ENCODE results near the gene ATM. TPM values are rescaled to one million over a fixed set of nuclear protein-coding genes. Genes with fewer than 3 reads are reported as not detected.

ATM gene
- total RNA-seq, 2 donors from 2014 or later = 60.9 to 63.0 TPM

DNA sequence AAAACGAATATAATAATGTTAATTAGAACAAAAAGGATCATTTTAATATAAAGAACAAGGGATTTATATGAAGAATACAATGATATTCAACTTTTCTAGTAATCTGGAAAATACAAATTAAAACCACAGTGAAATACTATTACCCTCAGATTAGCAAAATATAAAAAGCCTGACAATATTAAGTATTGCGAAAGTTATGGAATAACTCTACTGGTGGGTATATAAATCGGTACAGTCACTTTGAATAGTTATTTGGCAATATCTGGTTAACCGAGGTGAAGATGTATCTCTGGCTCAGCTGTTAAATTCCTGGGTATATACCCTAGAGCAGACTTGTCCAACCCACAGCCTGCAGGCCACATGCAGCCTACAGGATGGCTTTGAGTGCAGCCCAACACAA is 118.8 kb downstream of the ATM start:
- Histone ChIP-seq H3K4me1 (ENCODE audit: control insufficient read depth, insufficient read depth, low read length) (peaks cover 4% of the 10 kb centered on the region), H3K27me3 (ENCODE audit: control insufficient read depth, insufficient read depth, low read length, poor library complexity, severe bottlenecking) (no peaks in the 10 kb centered on the region), H3K9ac (ENCODE audit: extremely low read depth, low read length, poor library complexity, severe bottlenecking) (no peak overlapping the region), H3K27ac (ENCODE audit: low read depth, low read length) (no peak overlapping the region), H3K36me3 (ENCODE audit: control insufficient read depth, insufficient read depth, low read length) (peaks cover 11% of the 10 kb centered on the region), H3K9me3 (ENCODE audit: control insufficient read depth, low read length) (no peaks in the 10 kb centered on the region), H3K4me3 (ENCODE audit: low read length) (no peak overlapping the region)
- no peak for DNase-seq
- peaks cover 16% of the 10 kb centered on the region for H3K4me1 Mint-ChIP-seq
- no peaks in the 10 kb centered on the region for H3K27me3 Mint-ChIP-seq (ENCODE audit: insufficient read depth)
- H3K9me3 Mint-ChIP-seq = no peaks in the 10 kb centered on the region
- no peak overlapping the region for H3K27ac Mint-ChIP-seq
- H3K4me3 Mint-ChIP-seq = no peak overlapping the region
- TF ChIP-seq, protein P1, sequence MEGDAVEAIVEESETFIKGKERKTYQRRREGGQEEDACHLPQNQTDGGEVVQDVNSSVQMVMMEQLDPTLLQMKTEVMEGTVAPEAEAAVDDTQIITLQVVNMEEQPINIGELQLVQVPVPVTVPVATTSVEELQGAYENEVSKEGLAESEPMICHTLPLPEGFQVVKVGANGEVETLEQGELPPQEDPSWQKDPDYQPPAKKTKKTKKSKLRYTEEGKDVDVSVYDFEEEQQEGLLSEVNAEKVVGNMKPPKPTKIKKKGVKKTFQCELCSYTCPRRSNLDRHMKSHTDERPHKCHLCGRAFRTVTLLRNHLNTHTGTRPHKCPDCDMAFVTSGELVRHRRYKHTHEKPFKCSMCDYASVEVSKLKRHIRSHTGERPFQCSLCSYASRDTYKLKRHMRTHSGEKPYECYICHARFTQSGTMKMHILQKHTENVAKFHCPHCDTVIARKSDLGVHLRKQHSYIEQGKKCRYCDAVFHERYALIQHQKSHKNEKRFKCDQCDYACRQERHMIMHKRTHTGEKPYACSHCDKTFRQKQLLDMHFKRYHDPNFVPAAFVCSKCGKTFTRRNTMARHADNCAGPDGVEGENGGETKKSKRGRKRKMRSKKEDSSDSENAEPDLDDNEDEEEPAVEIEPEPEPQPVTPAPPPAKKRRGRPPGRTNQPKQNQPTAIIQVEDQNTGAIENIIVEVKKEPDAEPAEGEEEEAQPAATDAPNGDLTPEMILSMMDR (conservative IDR thresholded peaks at IDR 0.05) = no peak
- WGBS, 2 experiments (ENCODE audit: insufficient coverage in 1 of 2, insufficient read length in 1 of 2) = 92% methylated on average over 2 to 3 of the region's 4 CpGs
- H3K36me3 Mint-ChIP-seq (ENCODE audit: low read depth) = peaks cover 7% of the 10 kb centered on the region

DNA sequence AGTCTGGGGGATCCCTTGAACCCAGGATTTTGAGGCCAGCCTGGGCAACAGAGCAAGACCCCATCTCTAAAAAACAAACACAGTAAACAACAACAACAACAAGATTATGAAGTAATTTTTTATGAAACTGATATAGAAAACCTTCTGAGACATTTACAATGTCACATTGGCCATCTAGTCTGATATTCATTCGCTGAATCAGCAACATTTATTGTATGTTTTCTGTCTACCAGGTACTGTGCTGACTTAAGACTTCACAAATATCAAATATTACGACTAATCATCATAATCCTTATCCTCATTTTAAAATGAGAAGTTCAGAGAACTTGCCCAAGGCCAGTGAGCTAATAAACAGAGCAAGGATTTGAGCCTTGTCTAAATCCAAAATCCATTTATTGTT is 120.8 kb downstream of the ATM start:
- Mint-ChIP-seq H3K27me3 (ENCODE audit: insufficient read depth) (no peaks in the 10 kb centered on the region), H3K27ac (no peak overlapping the region), H3K4me1 (peaks cover 16% of the 10 kb centered on the region), H3K36me3 (ENCODE audit: low read depth) (peaks cover 6% of the 10 kb centered on the region), H3K9me3 (no peaks in the 10 kb centered on the region), H3K4me3 (no peak overlapping the region)
- Histone ChIP-seq H3K4me3 (ENCODE audit: low read length) (no peak overlapping the region), H3K9me3 (ENCODE audit: control insufficient read depth, low read length) (no peaks in the 10 kb centered on the region), H3K4me1 (ENCODE audit: control insufficient read depth, insufficient read depth, low read length) (peaks cover 4% of the 10 kb centered on the region), H3K27me3 (ENCODE audit: control insufficient read depth, insufficient read depth, low read length, poor library complexity, severe bottlenecking) (no peaks in the 10 kb centered on the region), H3K36me3 (ENCODE audit: control insufficient read depth, insufficient read depth, low read length) (peaks cover 10% of the 10 kb centered on the region), H3K27ac (ENCODE audit: low read depth, low read length) (no peak overlapping the region), H3K9ac (ENCODE audit: extremely low read depth, low read length, poor library complexity, severe bottlenecking) (no peak overlapping the region)
- DNase-seq = no peak
- 92 to 100% methylated on average over 1 to 2 of the region's 2 CpGs for WGBS, 2 experiments (ENCODE audit: insufficient coverage in 1 of 2, insufficient read length in 1 of 2)
- TF ChIP-seq, protein P1 (conservative IDR thresholded peaks at IDR 0.05) = no peak

DNA sequence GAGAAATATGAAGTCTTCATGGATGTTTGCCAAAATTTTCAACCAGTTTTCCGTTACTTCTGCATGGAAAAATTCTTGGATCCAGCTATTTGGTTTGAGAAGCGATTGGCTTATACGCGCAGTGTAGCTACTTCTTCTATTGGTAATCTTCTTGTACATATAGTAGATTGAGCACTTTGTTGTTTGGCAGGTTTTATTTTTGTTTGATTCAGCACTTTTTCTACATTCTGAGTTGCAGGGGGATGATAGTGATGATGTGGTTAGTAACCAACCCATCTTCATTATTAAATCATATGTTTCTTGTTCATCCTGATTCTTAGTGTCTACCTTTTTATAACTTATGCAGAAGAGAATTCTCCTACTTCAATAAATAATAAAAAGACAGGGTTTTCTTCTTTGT is 122.9 kb downstream of the ATM start:
- H3K27me3 ChIP-seq (ENCODE audit: control insufficient read depth, insufficient read depth, low read length, poor library complexity, severe bottlenecking) = no peaks in the 10 kb centered on the region
- 95 to 97% methylated on average over 2 to 4 of the region's 4 CpGs for WGBS, 2 experiments (ENCODE audit: insufficient coverage in 1 of 2, insufficient read length in 1 of 2)
- H3K4me3 ChIP-seq (ENCODE audit: low read length) = no peak overlapping the region
- no peaks in the 10 kb centered on the region for H3K27me3 Mint-ChIP-seq (ENCODE audit: insufficient read depth)
- peaks cover 9% of the 10 kb centered on the region for H3K4me1 Mint-ChIP-seq
- peaks cover 24% of the 10 kb centered on the region for H3K36me3 ChIP-seq (ENCODE audit: control insufficient read depth, insufficient read depth, low read length)
- no peaks in the 10 kb centered on the region for H3K4me1 ChIP-seq (ENCODE audit: control insufficient read depth, insufficient read depth, low read length)
- no peak for DNase-seq
- no peak overlapping the region for H3K27ac ChIP-seq (ENCODE audit: low read depth, low read length)
- no peaks in the 10 kb centered on the region for H3K9me3 Mint-ChIP-seq
- TF ChIP-seq, protein P1 (conservative IDR thresholded peaks at IDR 0.05) = no peak
- H3K4me3 Mint-ChIP-seq = no peak overlapping the region
- H3K9ac ChIP-seq (ENCODE audit: extremely low read depth, low read length, poor library complexity, severe bottlenecking) = no peak overlapping the region
- H3K9me3 ChIP-seq (ENCODE audit: control insufficient read depth, low read length) = no peaks in the 10 kb centered on the region
- H3K27ac Mint-ChIP-seq = no peak overlapping the region
- H3K36me3 Mint-ChIP-seq (ENCODE audit: low read depth) = peaks cover 18% of the 10 kb centered on the region
